Sigmoid colon (tissue), 4 donors: Measurements from ENCODE around the gene MYRIP.

ENCODE experiments used
- CTCF ChIP-seq, 4 experiments: fragments of 450-650 bp in 3 of 4; fragments of 200-600 bp in 1 of 4; IDR thresholded peaks; one replicate each; pipeline ENCODE4 v1.5.1; 2016 to 2019; ENCODE audit warnings: antibody characterized with exemption in 4 of 4, mild to moderate bottlenecking in 3 of 4, moderate library complexity in 2 of 4
- POLR2A ChIP-seq, 2 donors: fragments of 450-650 bp; IDR thresholded peaks; one replicate each; pipeline ENCODE4 v1.6.1; 2016; ENCODE audit warnings: antibody characterized with exemption in 2 of 2, mild to moderate bottlenecking in 2 of 2, moderate library complexity in 2 of 2
- POLR2AphosphoS5 ChIP-seq, 4 donors: sonication (generic); formaldehyde crosslinking; IDR thresholded peaks; one replicate each; pipeline ENCODE4 v1.6.1; 2017; ENCODE audit warnings: antibody characterized with exemption in 4 of 4

GRCh38 chr3:40255532-40255931, 446.1 kb downstream of the MYRIP start:
- no peak for TF ChIP-seq CTCF (IDR thresholded peaks at IDR 0.05)
- TF ChIP-seq POLR2A (IDR thresholded peaks at IDR 0.05) = no peak
- TF ChIP-seq POLR2AphosphoS5 (IDR thresholded peaks at IDR 0.05) = no peak
